H1 (cell line): Measurements from ENCODE around the gene ST3GAL3. TPM values are rescaled to one million over a fixed set of nuclear protein-coding genes. Genes with fewer than 3 reads are reported as not detected.

Experiments
- CTCF ChIA-PET: fragments of 300-600 bp; sonication (Branson Sonifier 250); formaldehyde crosslinking; loops from one replicate; lab custom pipeline; 2021; ENCODE audit not compliant: partially characterized antibody; lab: Charles Lee
- POLR2A ChIA-PET: fragments of 300-600 bp; sonication (Branson Sonifier 250); formaldehyde crosslinking; loops from one replicate; lab custom pipeline; 2021; ENCODE audit warnings: inconsistent platforms; ENCODE audit not compliant: partially characterized antibody; lab: Charles Lee
- DNase-seq, 2 experiments: peaks; one replicate each; pipeline versions ENCODE4 v3.0.0 to v3.0.0-alpha.2; 2010 to 2022; ENCODE audit warnings: low spot score in 2 of 2, low read depth in 1 of 2, mixed read lengths in 1 of 2
- FAIRE-seq: peaks from 2 replicates; lab custom pipeline; 2011; peaks lifted over from hg19 to GRCh38; lab: Jason Lieb, UNC
- H2AFZ ChIP-seq: 2 replicates; pipeline ENCODE4 v1.8.1; 2012; ENCODE audit warnings: low read length, inconsistent platforms
- H2AK5ac ChIP-seq: 2 replicates; pipeline ENCODE4 v1.6.1; 2013; ENCODE audit warnings: low read depth, low read length
- H2BK120ac ChIP-seq: replicated peaks from 2 replicates; pipeline ENCODE3; 2013; ENCODE audit warnings: low read depth, low read length, inconsistent platforms
- H2BK12ac ChIP-seq: 2 replicates; pipeline ENCODE4 v1.6.1; 2013; ENCODE audit warnings: low read depth, low read length
- H2BK15ac ChIP-seq: 2 replicates; pipeline ENCODE4 v1.6.1; 2013; ENCODE audit warnings: low read length
- H2BK20ac ChIP-seq: 2 replicates; pipeline ENCODE4 v1.6.1; 2013; ENCODE audit warnings: low read length
- H2BK5ac ChIP-seq: 2 replicates; pipeline ENCODE4 v1.6.1; 2013; ENCODE audit warnings: low read depth, low read length
- H3K14ac ChIP-seq: 2 replicates; pipeline ENCODE4 v1.6.1; 2013; ENCODE audit warnings: inconsistent platforms; ENCODE audit not compliant: insufficient read length
- H3K18ac ChIP-seq: 2 replicates; pipeline ENCODE4 v1.6.1; 2013; ENCODE audit warnings: low read length; ENCODE audit errors: extremely low read depth
- H3K23ac ChIP-seq: 2 replicates; pipeline ENCODE4 v1.6.1; 2013; ENCODE audit warnings: inconsistent platforms; ENCODE audit not compliant: insufficient read length
- H3K23me2 ChIP-seq: 2 replicates; pipeline ENCODE4 v1.6.1; 2013; ENCODE audit warnings: low read depth, low read length
- H3K27ac ChIP-seq: 2 replicates; pipeline ENCODE4 v1.6.1; 2011; ENCODE audit warnings: low read depth, low read length, inconsistent platforms
- H3K27me3 ChIP-seq, 4 experiments: replicated peaks in 1 of 4; 1 replicate in 1 of 4; 2 replicates in 3 of 4; pipeline versions ENCODE4 v1.6.1 to v1.8.1; 2011 to 2013; ENCODE audit warnings: low read length in 3 of 4, mild to moderate bottlenecking in 3 of 4, inconsistent platforms in 2 of 4, mixed read lengths in 2 of 4, moderate library complexity in 1 of 4; ENCODE audit not compliant: control insufficient read depth in 3 of 4, insufficient read depth in 3 of 4; ENCODE audit errors: extremely low read depth in 1 of 4
- H3K36me3 ChIP-seq, 4 experiments: 2 replicates each; pipeline versions ENCODE4 v1.6.1 to v1.8.1; 2011 to 2013; ENCODE audit warnings: mild to moderate bottlenecking in 4 of 4, low read length in 3 of 4, moderate library complexity in 2 of 4, control low read depth in 1 of 4, inconsistent platforms in 1 of 4; ENCODE audit not compliant: insufficient read depth in 4 of 4, control insufficient read depth in 2 of 4
- H3K4ac ChIP-seq: replicated peaks from 2 replicates; pipeline ENCODE3; 2013; ENCODE audit warnings: low read length, low read depth, mixed read lengths, inconsistent platforms; ENCODE audit not compliant: insufficient read length
- H3K4me1 ChIP-seq, 4 experiments: replicated peaks in 1 of 4; 1 replicate in 1 of 4; 2 replicates in 3 of 4; pipeline versions ENCODE4 v1.6.1 to v1.8.1; 2011 to 2013; ENCODE audit warnings: low read length in 3 of 4, inconsistent platforms in 2 of 4, mixed read lengths in 1 of 4; ENCODE audit not compliant: insufficient read depth in 4 of 4, control insufficient read depth in 3 of 4
- H3K4me2 ChIP-seq, 2 experiments: 2 replicates each; pipeline versions ENCODE4 v1.6.1 to v1.8.1; 2011 to 2013; ENCODE audit warnings: low read depth in 2 of 2, low read length in 2 of 2, control low read depth in 1 of 2, inconsistent platforms in 1 of 2, mild to moderate bottlenecking in 1 of 2; ENCODE audit not compliant: insufficient read depth in 1 of 2
- H3K4me3 ChIP-seq, 4 experiments: fragments of 200-600, 300-600 bp in 1 of 4; sonication (generic), shearing (Covaris generic), sonication (Bioruptor Twin) in 1 of 4; 2 replicates each; pipeline versions ENCODE4 v1.5.1 to v1.8.1; 2011 to 2016; ENCODE audit warnings: low read length in 4 of 4, low read depth in 3 of 4, control low read depth in 2 of 4, inconsistent platforms in 2 of 4, mild to moderate bottlenecking in 2 of 4, mixed read lengths in 1 of 4, moderate library complexity in 1 of 4; ENCODE audit not compliant: insufficient read depth in 2 of 4; ENCODE audit errors: extremely low read depth in 1 of 4
- H3K56ac ChIP-seq: replicated peaks from 2 replicates; pipeline ENCODE3; 2013; ENCODE audit warnings: low read depth, mild to moderate bottlenecking, mixed read lengths, low read length, inconsistent platforms; ENCODE audit not compliant: insufficient read length
- H3K79me1 ChIP-seq: 2 replicates; pipeline ENCODE4 v1.6.1; 2013; ENCODE audit warnings: low read depth, low read length, control low read depth
- H3K79me2 ChIP-seq, 2 experiments: 2 replicates each; pipeline versions ENCODE4 v1.6.1 to v1.8.1; 2012 to 2013; ENCODE audit warnings: low read length in 2 of 2, mild to moderate bottlenecking in 2 of 2, inconsistent platforms in 1 of 2; ENCODE audit not compliant: insufficient read depth in 2 of 2, control insufficient read depth in 1 of 2
- H3K9ac ChIP-seq, 4 experiments: replicated peaks in 1 of 4; 1 replicate in 1 of 4; 2 replicates in 3 of 4; pipeline versions ENCODE4 v1.6.1 to v1.8.1; 2011 to 2013; ENCODE audit warnings: low read depth in 3 of 4, low read length in 3 of 4, control low read depth in 2 of 4, mild to moderate bottlenecking in 2 of 4, moderate library complexity in 2 of 4, inconsistent platforms in 1 of 4; ENCODE audit errors: extremely low read depth in 1 of 4
- H3K9me3 ChIP-seq, 2 experiments: 2 replicates each; pipeline versions ENCODE4 v1.6.1 to v1.8.1; 2012 to 2013; ENCODE audit warnings: mild to moderate bottlenecking in 2 of 2, moderate library complexity in 2 of 2, control low read depth in 1 of 2, inconsistent platforms in 1 of 2, low read depth in 1 of 2, low read length in 1 of 2, mixed read lengths in 1 of 2; ENCODE audit not compliant: insufficient read depth in 2 of 2
- H4K20me1 ChIP-seq, 2 experiments: replicated peaks in 1 of 2; 2 replicates each; pipeline versions ENCODE3 to v1.8.1; 2011 to 2013; ENCODE audit warnings: inconsistent platforms in 2 of 2, low read length in 2 of 2, mild to moderate bottlenecking in 1 of 2; ENCODE audit not compliant: insufficient read depth in 2 of 2, control insufficient read depth in 1 of 2
- H4K5ac ChIP-seq: 2 replicates; pipeline ENCODE4 v1.6.1; 2013; ENCODE audit warnings: low read length, low read depth, mixed read lengths, inconsistent platforms; ENCODE audit not compliant: insufficient read length
- H4K8ac ChIP-seq: 2 replicates; pipeline ENCODE4 v1.8.0; 2013; ENCODE audit warnings: mild to moderate bottlenecking, moderate library complexity, low read length, inconsistent platforms; ENCODE audit not compliant: insufficient read depth; ENCODE audit errors: extremely low read depth
- H4K91ac ChIP-seq: replicated peaks from 2 replicates; pipeline ENCODE3; 2013; ENCODE audit warnings: low read length, mixed read lengths, inconsistent platforms; ENCODE audit not compliant: insufficient read length
- CBX5 ChIP-seq: fragments of 300-800, 300-1000 bp; sonication (generic); IDR thresholded peaks from 2 replicates; pipeline ENCODE4 v1.7.1; 2016; ENCODE audit warnings: antibody characterized with exemption, low read length, low read depth
- FOSL1 ChIP-seq: IDR thresholded peaks from 2 replicates; pipeline ENCODE4 v1.6.1; 2011; ENCODE audit warnings: mild to moderate bottlenecking, low read depth, low read length, moderate library complexity; ENCODE audit not compliant: insufficient read depth
- GTF2F1 ChIP-seq: IDR thresholded peaks from 2 replicates; pipeline ENCODE4 v1.6.1; 2012; ENCODE audit warnings: low read depth, low read length, improper control_type of control experiment, borderline replicate concordance
- HDAC2 ChIP-seq, 2 experiments: fragments of 300-600 bp in 1 of 2; sonication (generic) in 1 of 2; IDR thresholded peaks; 2 replicates each; pipeline ENCODE4 v1.6.1; 2011 to 2012; ENCODE audit warnings: low read depth in 2 of 2, low read length in 2 of 2, mild to moderate bottlenecking in 2 of 2, moderate library complexity in 2 of 2, borderline replicate concordance in 1 of 2, inconsistent platforms in 1 of 2
- KDM4A ChIP-seq: IDR thresholded peaks from one replicate; pipeline ENCODE4 v1.7.1; 2012; ENCODE audit warnings: low read depth, mild to moderate bottlenecking, moderate library complexity, low read length, inconsistent platforms; ENCODE audit not compliant: severe bottlenecking
- MAFK ChIP-seq: IDR thresholded peaks from 2 replicates; pipeline ENCODE4 v1.6.1; 2012; ENCODE audit warnings: low read depth, mild to moderate bottlenecking, improper control_type of control experiment, low read length
- NANOG ChIP-seq: IDR thresholded peaks from 2 replicates; pipeline ENCODE4 v1.6.1; 2011; ENCODE audit warnings: low read length, low read depth, mild to moderate bottlenecking, inconsistent platforms; ENCODE audit not compliant: insufficient read depth, poor library complexity, severe bottlenecking
- TCF12 ChIP-seq: IDR thresholded peaks from 2 replicates; pipeline ENCODE4 v1.6.1; 2011; ENCODE audit warnings: low read depth, mild to moderate bottlenecking, low read length
- ZNF274 ChIP-seq: IDR thresholded peaks from 2 replicates; pipeline ENCODE4 v1.7.0; 2012; ENCODE audit warnings: low read length, borderline replicate concordance; ENCODE audit errors: extremely low read depth
- WGBS, 2 experiments: shearing (Covaris generic) in 1 of 2; methylation state at CpG; one replicate each; pipeline versions ENCODE4 v1.1.6 to v1.1.7; 2013 to 2015; ENCODE audit warnings: low lambda C conversion rate in 2 of 2, mixed read lengths in 2 of 2, inconsistent platforms in 1 of 2, low coverage in 1 of 2, missing lambda C conversion rate in 1 of 2; ENCODE audit not compliant: insufficient replicate concordance in 2 of 2, insufficient coverage in 1 of 2, insufficient read length in 1 of 2; ENCODE audit errors: extremely low coverage in 1 of 2, missing lambda C conversion rate in 1 of 2; 5-methylcytosine and 5-hydroxymethylcytosine counted together
- polyA plus RNA-seq, 7 experiments: library from polyadenylated mRNA; depleted of rRNA in 3 of 7; stranded (reverse) in 5 of 7; unstranded in 2 of 7; fragments of >200 nt in 5 of 7; fragments of 200-250 nt in 2 of 7; gene quantifications; 1 replicate in 5 of 7; 2 replicates in 1 of 7; 4 replicates in 1 of 7; pipeline versions ENCODE4 v1.2.1 to v1.2.3, GENCODE V29; 2011 to 2013; ENCODE audit warnings: missing spikeins in 2 of 7, mixed read lengths in 2 of 7
- total RNA-seq: library from RNA; stranded (reverse); fragmentation: NEBNext Ultra II Directional; extraction: Animal tissue kit (Norgen Biotek cat#: 25700); gene quantifications from 2 replicates; pipeline ENCODE4 v1.2.1, GENCODE V29; 2021
- TF ChIP-seq, protein P1 (sequence below), 3 experiments: IDR thresholded peaks; 1 replicate in 2 of 3; 2 replicates in 1 of 3; pipeline versions ENCODE4 v1.5.1 to v1.6.1; 2011; ENCODE audit warnings: low read length in 3 of 3, mild to moderate bottlenecking in 3 of 3, inconsistent platforms in 2 of 3, low read depth in 1 of 3, moderate library complexity in 1 of 3; ENCODE audit not compliant: insufficient read depth in 1 of 3; ENCODE audit errors: control extremely low read depth in 1 of 3

Gene ST3GAL3
- total and polyA plus RNA-seq, 2 of the 8 experiments (the other 6 are each of a cell fraction or from before 2014, with no cell fraction given): 6.8 to 7.0 TPM

GRCh38 chr1:43843684-43844083 is 136.3 kb downstream of the ST3GAL3 start:
- CTCF ChIA-PET: interaction anchor here (0.7 to 3.6 kb wide), 4 partner anchors 33 to 92 kb away, joined by 3 to 23 read pairs (median 4); partner anchors contain the start of gene ARTN
- DNase-seq: no peak
- no peak overlapping the region for H3K4me3 ChIP-seq
- no peak for TF ChIP-seq HDAC2 (IDR thresholded peaks at IDR 0.05; ENCODE audit: borderline replicate concordance in 1 of 2, low read depth in 2 of 2, low read length in 2 of 2)
- no peak for TF ChIP-seq FOSL1
- no peak for TF ChIP-seq MAFK
- no peak for TF ChIP-seq CBX5
- no peak for TF ChIP-seq GTF2F1
- no peak for TF ChIP-seq NANOG
- TF ChIP-seq KDM4A: no peak
- no peak for TF ChIP-seq TCF12
- TF ChIP-seq, protein P1, sequence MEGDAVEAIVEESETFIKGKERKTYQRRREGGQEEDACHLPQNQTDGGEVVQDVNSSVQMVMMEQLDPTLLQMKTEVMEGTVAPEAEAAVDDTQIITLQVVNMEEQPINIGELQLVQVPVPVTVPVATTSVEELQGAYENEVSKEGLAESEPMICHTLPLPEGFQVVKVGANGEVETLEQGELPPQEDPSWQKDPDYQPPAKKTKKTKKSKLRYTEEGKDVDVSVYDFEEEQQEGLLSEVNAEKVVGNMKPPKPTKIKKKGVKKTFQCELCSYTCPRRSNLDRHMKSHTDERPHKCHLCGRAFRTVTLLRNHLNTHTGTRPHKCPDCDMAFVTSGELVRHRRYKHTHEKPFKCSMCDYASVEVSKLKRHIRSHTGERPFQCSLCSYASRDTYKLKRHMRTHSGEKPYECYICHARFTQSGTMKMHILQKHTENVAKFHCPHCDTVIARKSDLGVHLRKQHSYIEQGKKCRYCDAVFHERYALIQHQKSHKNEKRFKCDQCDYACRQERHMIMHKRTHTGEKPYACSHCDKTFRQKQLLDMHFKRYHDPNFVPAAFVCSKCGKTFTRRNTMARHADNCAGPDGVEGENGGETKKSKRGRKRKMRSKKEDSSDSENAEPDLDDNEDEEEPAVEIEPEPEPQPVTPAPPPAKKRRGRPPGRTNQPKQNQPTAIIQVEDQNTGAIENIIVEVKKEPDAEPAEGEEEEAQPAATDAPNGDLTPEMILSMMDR (IDR thresholded peaks at IDR 0.05; ENCODE audit: control extremely low read depth in 1 of 3, insufficient read depth in 1 of 3, low read depth in 1 of 3, low read length in 3 of 3): peak in 1 of 3 experiments; percentile 12; a peak in 1 of 4 replicates
- no peak for TF ChIP-seq ZNF274

More at GRCh38 chr1:43843684-43844083, 136.3 kb downstream of the ST3GAL3 start:
- peaks cover 0 to 16% (median 0%) of the 10 kb centered on the region in 4 experiments; a peak in 3 of 8 replicates for H3K36me3 ChIP-seq
- H3K23me2 ChIP-seq: no peaks in the 10 kb centered on the region; the same call in 1 of the 2 replicates
- H2AK5ac ChIP-seq: no peak overlapping the region
- FAIRE-seq: no peak
- H3K9me3 ChIP-seq: peaks cover 10 to 12% of the 10 kb centered on the region in 2 experiments; a peak in 3 of 4 replicates
- no peaks in the 10 kb centered on the region for H3K79me1 ChIP-seq
- H2AFZ ChIP-seq: no peak overlapping the region
- no peak overlapping the region for H3K9ac ChIP-seq
- H2BK15ac ChIP-seq: no peak overlapping the region
- 91% methylated on average over 5 of the region's 5 CpGs; no CpG with 5 or more reads in 1 of the 2 experiments for WGBS, 2 experiments
- no peak overlapping the region for H3K4ac ChIP-seq
- no peak overlapping the region for H3K23ac ChIP-seq
- no peak overlapping the region for H3K56ac ChIP-seq
- H2BK20ac ChIP-seq: no peak overlapping the region
- no peak overlapping the region for H4K8ac ChIP-seq
- peaks cover 5 to 13% (median 7%) of the 10 kb centered on the region in 4 experiments for H3K4me1 ChIP-seq
- H3K79me2 ChIP-seq: no peaks in the 10 kb centered on the region
- peak overlapping the region; percentile 35; the same call in 1 of the 2 replicates for H2BK12ac ChIP-seq
- POLR2A ChIA-PET: no interaction called here
- H4K20me1 ChIP-seq: no peaks in the 10 kb centered on the region
- no peak overlapping the region for H2BK5ac ChIP-seq
- H3K4me2 ChIP-seq: no peak overlapping the region
- no peak overlapping the region for H4K5ac ChIP-seq
- H3K27ac ChIP-seq: no peak overlapping the region
- H2BK120ac ChIP-seq: no peak overlapping the region
- no peak overlapping the region for H4K91ac ChIP-seq
- no peaks in the 10 kb centered on the region for H3K27me3 ChIP-seq
- H3K14ac ChIP-seq: no peak overlapping the region
- no peak overlapping the region for H3K18ac ChIP-seq
